HEK293 (cell line): ENCODE measurements around the gene BLZF1.

Experiments
- CTCF ChIP-seq: fragments of 450-650 bp; formaldehyde crosslinking; IDR thresholded peaks from 2 replicates; pipeline ENCODE4 v1.5.1; 2016; ENCODE audit warnings: missing biosample characterization, missing genetic modification characterization
- HIC1 ChIP-seq: fragments of 450-650 bp; formaldehyde crosslinking; IDR thresholded peaks from 2 replicates; pipeline ENCODE4 v1.5.1; 2016; ENCODE audit warnings: missing biosample characterization, missing genetic modification characterization
- SP2 ChIP-seq: fragments of 450-650 bp; formaldehyde crosslinking; IDR thresholded peaks from 2 replicates; pipeline ENCODE4 v1.5.1; 2016; ENCODE audit warnings: missing biosample characterization, missing genetic modification characterization
- YY1 ChIP-seq: fragments of 450-650 bp; formaldehyde crosslinking; IDR thresholded peaks from 2 replicates; pipeline ENCODE4 v1.5.1; 2018; ENCODE audit warnings: missing biosample characterization, missing genetic modification characterization
- ZFP3 ChIP-seq: fragments of 450-650 bp; formaldehyde crosslinking; IDR thresholded peaks from 2 replicates; pipeline ENCODE4 v1.5.1; 2016; ENCODE audit warnings: low read depth, missing biosample characterization, missing genetic modification characterization
- ZNF175 ChIP-seq: fragments of 450-650 bp; formaldehyde crosslinking; IDR thresholded peaks from 2 replicates; pipeline ENCODE4 v1.5.1; 2016; ENCODE audit warnings: missing biosample characterization, missing genetic modification characterization
- ZNF426 ChIP-seq: fragments of 450-650 bp; formaldehyde crosslinking; IDR thresholded peaks from 2 replicates; pipeline ENCODE4 v1.5.1; 2017; ENCODE audit warnings: missing biosample characterization, missing genetic modification characterization, mild to moderate bottlenecking, inconsistent platforms, moderate library complexity
- ZNF660 ChIP-seq: fragments of 450-650 bp; IDR thresholded peaks from 2 replicates; pipeline ENCODE4 v1.5.1; 2018; ENCODE audit warnings: missing biosample characterization, mild to moderate bottlenecking, missing genetic modification characterization

DNA sequence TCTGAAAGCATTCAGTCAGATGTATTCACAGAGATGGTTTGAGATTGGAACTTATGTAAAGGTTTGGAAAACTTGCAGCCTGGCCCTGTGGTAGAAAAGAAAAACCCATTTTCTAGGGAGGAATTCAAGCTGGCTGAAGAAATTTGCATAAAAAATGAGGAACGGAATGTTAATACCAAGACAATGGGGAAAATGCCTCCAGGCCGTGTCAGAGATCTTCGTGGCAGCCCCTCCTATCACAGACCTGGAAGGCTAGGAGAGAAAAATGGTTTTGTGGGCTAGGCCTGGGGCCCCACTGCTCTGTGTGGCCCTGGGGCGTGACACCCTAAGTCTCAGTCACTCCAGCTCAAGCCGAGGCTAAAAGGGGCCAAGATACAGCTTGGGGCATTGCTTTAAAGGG lies 27.1 kb upstream of the BLZF1 start:
- TF ChIP-seq ZFP3 (tag by site-specific recombination) (no peak), ZNF175 (tag by site-specific recombination) (no peak), CTCF (tag by site-specific recombination) (no peak), YY1 (tag by site-specific recombination) (no peak), SP2 (tag by site-specific recombination) (no peak), HIC1 (tag by site-specific recombination) (no peak), ZNF660 (tag by site-specific recombination) (no peak), ZNF426 (tag by site-specific recombination) (no peak)
